ENCODE measurements around the gene PLAAT5.
"Not testable (repeated sequence)": the region's sequence is repeated elsewhere in the genome, so short reads cannot be mapped to it uniquely, and the experiment has no call there.

Gene PLAAT5, protein sequence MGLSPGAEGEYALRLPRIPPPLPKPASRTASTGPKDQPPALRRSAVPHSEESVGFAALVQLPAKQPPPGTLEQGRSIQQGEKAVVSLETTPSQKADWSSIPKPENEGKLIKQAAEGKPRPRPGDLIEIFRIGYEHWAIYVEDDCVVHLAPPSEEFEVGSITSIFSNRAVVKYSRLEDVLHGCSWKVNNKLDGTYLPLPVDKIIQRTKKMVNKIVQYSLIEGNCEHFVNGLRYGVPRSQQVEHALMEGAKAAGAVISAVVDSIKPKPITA

DNA sequence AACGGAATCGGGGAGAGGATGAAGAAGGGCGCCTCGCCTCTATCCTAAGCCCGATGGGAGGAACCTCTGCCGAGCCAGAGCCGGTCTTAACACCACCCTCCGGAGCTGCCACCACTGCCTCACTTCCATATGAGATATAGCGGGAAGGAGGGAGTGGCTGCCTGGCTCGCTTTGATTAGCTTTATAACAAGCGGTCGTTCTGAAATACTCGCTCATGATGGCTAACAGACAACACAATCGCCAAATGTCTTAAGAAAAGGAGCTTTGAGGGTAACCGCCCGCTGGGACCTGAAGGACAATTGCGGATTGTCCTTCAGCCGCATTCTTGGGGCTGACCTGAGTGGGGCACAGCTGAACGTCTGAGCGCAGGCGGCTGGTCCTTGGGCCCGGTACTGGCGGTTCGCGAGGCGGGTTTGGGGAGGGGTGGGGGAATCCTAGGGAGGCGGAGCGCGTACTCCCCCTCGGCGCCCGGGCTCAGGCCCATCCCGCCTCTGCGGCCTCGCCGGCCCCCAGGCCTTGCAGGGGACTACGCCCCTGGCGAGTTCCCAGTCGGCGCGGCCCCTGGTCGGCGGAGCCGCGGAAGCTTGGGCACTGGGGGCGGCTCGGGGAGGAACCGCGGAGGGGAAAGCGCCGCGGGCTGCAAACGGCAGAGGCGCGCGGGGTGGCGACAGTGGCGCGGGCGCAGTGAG, at the start of gene PLAAT5:
PLAAT5 (minus strand) TSS at position 617 of the 689 bp plus-strand sequence; CDS start at position 484, 133 bp downstream.
- no peak for DNase-seq (ENCODE audit: low spot score)

DNA sequence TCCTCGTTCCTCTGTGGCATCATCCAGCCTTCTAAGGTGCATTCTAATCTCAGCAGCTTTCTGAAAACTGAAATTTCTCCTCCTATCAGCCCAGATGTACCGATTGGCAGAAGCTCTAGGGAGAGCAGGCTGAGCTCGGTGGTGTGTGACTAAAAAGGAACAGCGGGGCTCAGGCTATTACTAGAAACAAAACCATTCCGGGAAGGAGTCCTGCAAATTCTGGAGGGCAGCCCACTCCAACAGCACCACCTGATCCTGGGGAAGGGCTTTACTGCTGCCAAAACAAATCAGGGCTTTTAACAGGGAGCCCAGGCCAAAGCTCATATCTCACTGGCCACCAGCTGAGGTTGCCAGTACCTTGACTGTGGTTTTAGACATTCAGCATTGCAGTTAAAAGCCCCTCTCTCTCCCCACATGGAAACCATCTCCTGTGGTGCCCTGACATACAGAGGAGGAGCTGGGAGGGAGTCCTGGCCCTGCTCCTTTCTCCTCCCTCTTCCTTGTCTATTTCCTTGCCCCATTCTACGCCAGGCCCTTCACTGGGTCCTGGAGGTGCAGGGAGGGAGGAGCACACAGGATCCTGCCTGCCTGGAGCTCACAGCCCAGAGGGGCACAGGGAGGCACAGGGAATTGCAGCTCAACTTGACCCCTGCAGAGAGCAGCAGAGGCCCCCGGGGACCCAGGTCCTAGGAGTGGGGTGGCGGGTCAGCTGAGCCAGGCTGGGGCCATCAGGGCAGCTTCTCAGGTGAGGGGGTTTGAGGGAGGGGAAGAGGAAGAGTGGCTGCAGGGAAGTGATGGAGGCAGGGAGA, 46.5 kb upstream of the PLAAT5 start:
- DNase-seq (ENCODE audit: low spot score) = no peak

DNA sequence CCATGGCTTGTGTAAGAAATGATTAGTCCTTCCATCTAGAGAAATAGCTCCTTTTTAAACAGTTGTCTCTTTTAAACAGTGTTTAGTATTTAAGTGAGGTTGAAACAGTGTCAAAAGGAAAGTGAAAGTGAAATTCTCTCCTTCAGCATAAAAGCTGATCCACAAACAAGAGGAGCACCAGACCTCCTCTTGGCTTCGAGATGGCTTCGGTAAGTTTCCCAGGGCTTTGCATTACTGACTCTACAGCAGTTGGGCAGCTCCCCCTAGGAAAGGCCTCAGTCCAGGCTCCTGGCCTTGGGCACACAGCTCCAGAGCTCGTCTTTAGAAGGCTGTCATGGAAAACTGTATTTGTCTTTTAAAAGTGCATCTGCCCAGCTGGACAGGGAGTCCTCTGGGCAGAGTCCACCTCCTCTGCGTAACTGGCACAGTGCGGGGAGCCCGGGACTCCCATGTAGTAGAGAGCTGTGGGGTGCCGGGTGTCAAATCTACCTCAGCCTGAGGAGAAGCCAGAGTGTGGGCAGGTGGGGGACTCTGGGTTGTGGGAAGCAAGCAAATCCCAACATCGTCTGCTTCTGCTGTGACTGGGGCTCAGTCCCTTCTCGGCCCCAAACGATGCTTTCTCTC, 45.8 kb upstream of the PLAAT5 start, which contains the start of gene PLAAT4:
PLAAT4 (plus strand) TSS at position 140 of the 624 bp plus-strand sequence; CDS start at position 201, 61 bp downstream.
- no peak for DNase-seq (ENCODE audit: low spot score)

DNA sequence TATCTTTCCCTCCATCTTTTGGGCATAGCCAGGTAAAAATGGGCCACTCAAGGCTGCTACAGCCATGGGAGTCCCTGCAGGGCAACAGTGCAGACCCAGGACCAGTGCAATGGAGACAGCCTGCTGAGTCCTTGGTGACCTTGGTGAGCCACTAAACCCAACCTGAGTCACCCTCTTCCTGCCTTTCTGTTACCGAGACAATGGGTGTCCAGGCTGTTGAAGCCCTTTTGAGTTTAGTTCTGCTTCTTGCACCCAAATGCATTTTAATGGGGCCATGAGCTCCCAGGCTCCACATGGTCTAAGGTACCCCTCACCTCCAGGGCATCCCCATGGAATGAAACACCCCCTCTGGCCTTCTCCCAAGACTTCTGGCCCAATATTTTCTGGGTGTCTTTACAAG, 44.8 kb upstream of the PLAAT5 start:
- no peak for DNase-seq (ENCODE audit: low spot score)

DNA sequence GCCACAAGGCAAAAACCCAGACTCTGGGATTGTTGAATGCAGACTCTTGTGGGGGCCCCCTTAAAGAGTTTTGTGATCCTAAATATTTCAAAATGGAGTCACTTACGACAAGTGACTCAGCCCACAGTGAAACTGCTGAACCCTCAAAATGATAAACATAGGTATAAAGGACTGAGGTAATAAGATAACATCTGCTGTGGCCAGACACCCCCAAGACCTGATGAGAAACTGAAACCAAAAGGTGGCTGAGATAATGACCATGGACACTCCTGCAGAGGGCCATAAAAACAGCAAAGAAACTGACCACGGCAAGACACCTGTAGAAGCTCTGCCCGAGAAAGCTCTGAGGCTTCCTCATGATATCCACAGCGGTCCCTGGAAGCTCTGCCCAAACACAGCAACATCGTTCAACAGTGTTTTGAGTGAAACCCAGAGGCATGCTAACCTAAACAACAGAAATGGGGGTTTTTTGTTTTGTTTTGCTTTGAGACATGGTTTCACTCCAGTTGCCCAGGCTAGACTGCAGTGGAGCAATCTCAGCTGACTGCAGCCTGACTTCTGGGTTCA, 44.0 kb upstream of the PLAAT5 start:
- DNase-seq (ENCODE audit: low spot score) = no peak

DNA sequence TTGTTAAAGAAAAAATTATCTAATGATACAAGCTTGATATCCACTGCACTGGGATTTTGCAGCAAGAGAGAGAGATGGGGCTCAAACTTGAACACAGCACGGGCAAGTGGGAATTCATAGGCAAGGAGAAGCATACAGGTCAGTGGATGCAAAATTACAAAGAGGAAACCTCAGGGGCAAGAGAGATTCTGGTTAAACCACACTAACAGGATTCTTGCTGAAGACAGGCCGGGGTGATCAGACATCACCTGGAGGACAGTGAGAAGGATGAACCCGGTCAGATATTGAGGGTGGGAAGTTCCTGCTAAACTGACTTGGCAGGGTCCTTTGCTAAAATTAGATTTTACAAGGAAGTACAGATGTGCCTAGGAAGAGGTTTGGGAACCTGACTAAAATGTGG, 43.1 kb upstream of the PLAAT5 start:
- no peak for DNase-seq (ENCODE audit: low spot score)

DNA sequence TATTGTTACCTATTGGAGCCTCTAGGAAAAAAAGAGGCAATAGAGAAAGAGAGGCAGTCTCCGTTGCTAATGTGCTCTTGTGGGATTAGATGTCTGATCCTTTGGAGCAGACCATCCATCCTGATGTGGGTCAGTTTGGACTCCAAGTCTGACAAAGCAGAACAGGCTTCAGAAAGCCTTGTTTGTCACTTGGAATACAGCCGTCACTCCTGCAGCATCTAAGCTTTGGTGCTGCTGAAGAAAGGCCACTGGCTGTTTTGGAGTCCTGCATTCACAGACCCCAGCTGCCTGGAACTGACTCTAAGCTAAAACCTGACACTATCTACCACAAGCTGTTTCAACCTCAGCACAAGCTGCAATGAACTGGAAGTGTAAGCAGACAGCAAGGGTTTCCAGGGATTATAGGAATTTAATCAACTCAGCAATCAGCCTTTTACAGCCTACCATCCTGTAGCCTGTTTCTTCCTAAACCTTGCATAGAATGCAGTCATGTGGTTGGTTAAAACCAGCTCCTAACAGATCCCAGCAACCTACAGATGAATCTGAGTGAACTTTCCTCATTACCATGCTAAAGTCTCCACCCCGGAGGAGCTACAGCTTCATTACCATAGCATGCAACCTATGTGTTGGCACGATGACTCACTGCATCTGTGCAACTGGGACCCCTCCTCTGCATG, 42.0 kb upstream of the PLAAT5 start:
- DNase-seq (ENCODE audit: low spot score) = no peak

DNA sequence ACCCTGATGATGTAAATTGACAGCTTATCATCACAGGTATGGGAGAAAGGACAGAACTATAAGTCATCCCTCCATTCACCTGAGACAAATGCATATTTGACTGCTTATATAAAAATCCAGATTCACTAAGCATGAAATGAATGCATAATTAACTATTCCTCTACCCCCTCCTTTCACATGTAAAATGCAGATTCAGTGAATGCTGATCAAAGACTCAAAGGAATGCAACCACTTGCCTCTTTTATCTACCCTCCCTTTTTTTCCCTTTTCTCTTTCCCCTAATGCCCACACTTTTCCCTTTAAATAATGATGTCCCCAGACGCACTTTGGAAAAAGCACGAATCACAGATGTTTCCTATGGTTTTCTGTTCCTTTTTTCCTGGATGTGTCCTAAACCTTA, 41.1 kb upstream of the PLAAT5 start:
- no peak for DNase-seq (ENCODE audit: low spot score)

DNA sequence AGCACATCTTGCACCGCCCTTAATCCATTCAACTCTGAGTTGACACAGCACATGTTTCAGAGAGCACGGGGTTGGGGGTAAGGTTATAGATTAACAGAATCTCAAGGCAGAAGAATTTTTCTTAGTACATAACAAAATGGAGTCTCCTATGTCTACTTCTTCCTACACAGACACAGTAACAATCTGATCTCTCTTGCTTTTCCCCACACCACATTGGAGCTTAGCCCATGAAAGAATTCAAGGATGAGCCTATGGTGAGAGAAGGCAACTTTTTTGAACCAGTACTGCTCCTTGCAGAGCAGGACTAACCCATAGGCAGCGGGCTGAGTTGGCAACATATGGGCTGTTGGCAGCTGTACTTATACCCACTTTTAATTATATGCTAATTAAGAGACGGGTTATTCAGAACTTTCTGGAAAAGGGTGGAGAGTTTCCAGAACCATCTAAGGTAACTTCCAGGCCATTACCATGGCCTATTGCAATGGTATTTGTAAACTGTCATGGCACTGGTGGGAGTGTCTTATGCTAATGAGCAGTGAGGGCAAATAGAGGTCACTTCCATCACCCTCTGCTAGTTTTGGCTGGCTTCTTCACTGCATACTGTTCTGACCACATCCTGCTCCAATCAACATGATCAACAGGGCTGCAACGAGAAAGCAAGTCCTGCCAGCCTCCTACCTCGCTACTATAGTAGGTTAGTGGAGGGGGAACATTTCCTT, 40.3 kb upstream of the PLAAT5 start:
- not testable (repeated sequence) for DNase-seq (ENCODE audit: low spot score)

DNA sequence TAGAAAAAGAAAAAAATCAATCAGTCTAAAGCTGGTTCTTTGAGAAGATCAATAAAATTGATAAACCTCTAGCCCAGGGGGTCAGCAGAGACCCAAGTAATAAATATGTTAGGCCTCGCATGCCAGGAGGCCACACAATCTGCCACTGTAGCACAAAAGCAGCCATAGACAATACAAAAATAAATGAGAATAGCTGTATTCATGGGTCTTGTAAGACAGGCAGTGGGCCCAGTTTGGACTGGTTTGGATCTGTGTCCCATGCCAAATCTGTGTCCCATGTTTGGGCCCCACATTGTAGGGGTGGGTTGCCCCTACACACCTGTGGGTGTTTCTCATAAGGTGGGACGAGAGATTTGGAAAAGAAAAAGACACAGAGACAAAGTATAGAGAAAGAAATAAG, 39.1 kb upstream of the PLAAT5 start:
- DNase-seq (ENCODE audit: low spot score) = no peak

DNA sequence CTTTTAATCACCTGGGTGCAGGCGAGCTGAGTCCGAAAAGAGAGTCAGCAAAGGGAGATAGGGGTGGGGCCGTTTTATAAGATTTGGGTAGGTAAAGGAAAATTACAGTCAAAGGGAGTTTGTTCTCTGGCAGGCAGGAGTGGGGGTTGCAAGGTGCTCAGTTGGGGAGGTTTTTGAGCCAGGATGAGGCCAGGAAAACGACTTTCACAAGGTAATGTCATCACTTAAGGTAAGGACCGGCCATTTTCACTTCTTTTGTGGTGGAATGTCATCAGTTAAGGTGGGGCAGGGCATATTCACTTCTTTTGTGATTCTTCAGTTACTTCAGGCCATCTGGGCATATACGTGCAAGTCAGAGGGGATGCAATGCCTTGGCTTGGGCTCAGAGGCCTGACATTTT, 38.4 kb upstream of the PLAAT5 start:
- DNase-seq (ENCODE audit: low spot score) = not testable (repeated sequence)

DNA sequence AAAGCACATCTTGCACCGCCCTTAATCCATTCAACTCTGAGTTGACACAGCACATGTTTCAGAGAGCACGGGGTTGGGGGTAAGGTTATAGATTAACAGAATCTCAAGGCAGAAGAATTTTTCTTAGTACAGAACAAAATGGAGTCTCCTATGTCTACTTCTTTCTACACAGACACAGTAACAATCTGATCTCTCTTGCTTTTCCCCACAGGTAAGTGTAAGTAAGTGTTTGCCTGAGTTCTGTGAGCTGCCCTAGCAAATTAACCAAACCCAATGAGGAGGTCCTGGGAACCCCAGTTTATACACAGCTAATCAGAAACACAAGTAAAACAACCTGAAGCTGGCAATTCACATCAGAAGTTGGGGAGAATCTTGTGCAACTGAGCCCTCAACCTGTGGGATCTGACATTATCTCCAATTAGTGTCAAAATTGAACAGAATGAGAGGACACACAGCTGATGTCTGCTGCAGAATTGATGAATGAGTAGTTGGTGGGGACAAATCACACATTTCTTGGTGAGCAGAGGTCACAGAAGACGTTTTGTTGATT, 37.8 kb upstream of the PLAAT5 start:
- DNase-seq (ENCODE audit: low spot score) = not testable (repeated sequence)

DNA sequence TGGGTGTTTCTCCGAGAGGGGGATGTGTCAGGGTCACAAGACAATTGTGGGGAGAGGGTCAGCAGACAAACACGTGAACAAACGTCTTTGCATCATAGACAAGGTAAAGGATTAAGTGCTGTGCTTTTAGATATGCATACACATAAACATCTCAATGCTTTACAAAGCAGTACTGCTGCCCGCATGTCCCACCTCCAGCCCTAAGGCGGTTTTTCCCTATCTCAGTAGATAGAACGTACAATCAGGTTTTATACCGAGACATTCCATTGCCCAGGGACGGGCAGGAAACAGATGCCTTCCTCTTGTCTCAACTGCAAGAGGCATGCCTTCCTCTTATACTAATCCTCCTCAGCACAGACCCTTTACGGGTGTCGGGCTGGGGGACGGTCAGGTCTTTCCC, 37.2 kb upstream of the PLAAT5 start:
- not testable (repeated sequence) for DNase-seq (ENCODE audit: low spot score)

DNA sequence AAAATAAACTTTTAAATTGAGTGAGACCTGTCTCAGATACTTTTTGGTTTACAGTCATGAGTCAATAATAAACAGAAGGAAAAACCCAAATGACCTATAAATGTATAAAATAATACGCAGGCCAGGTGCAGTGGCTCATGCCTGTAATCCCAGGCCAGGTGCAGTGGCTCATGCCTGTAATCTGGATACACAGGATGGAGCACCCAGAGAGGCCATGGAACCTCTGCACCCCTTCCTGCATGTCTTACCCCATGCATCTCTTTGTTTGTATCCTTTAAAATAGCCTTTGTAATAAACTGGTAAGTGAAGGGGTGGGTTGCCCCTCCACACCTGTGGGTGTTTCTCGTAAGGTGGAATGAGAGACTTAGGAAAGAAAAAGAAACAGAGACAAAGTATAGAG, 36.7 kb upstream of the PLAAT5 start:
- DNase-seq (ENCODE audit: low spot score) = no peak

DNA sequence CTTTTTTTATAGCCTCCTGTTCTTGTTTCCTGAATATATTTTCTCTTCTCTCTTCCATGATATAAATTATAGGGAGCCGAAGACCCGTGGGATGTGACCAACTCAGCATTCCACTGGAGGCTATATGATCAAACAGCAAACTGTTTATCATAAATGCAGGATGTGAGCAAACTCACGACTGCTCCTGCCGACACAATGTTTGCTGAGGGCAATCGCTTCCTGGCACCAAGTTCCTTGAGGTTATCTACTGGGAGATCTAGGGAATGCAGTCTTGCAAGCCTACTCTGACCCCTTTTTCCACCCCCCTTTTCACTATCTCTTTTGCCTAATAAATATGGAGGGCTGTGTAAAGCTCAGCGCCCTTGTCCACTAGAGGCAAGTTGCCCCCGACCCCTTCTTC, 32.2 kb upstream of the PLAAT5 start:
- no peak for DNase-seq (ENCODE audit: low spot score)

DNA sequence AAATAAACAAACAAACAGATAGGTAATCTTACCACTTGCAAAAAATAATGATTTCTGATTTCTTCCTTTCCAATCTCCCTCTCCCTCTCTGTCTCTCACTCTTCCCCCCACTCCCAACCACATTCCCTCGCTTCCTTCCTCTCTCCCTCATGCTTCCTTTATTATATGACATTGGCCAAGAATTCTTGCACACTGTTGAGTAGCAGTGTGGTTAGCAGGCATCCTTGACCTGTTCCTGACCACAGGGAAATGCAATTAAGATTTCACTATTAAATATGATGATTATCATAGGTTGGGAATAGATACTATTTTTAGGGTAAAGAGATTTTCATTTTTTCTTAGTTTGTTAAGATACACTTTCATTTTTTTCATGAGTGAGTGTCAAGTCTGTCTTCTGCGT, 30.9 kb upstream of the PLAAT5 start:
- no peak for DNase-seq (ENCODE audit: low spot score)

DNA sequence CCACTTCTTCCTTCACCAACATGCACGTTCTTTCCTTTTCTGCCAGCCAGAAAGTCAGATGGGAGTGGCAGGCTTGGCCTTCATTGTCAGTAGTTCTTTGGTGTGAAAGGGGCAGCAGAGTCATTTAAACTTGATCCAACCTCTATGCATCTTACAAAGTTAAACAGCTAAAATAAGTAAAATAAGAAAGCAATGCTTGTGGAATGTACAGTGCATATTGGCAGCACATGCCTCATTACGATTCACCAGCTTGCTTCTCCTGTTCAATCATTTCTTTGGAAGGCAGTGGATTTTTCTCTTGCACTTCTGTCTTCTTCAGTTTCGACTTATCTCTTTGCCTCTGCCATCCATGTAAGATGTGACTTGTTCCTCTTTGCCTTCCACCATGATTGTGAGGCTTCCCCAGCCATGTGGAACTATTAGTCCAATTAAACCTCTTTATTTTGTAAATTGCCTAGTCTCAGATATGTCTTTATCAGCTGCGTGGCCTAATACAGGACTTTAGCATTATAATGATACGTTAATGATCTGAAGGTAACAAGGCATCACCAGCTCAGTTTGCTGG, 29.7 kb upstream of the PLAAT5 start:
- DNase-seq (ENCODE audit: low spot score) = no peak

DNA sequence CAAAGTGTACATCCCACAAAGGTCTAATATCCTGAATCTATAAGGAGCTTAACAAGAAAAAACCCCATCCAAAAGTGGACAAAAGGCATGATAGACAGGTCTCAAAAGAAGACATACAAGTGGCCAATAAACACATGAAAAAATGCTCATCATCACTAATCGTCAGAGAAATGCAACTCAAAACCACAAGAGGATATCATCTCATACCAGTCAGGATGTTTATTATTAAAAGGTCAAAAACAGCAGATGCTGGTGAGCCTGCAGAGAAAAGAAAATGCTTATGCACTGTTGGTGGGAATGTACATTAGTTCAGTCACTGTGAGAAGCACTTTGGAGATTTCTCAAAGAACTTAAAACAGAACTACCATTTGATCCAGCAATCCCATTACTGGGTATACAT, 27.6 kb upstream of the PLAAT5 start:
- no peak for DNase-seq (ENCODE audit: low spot score)

DNA sequence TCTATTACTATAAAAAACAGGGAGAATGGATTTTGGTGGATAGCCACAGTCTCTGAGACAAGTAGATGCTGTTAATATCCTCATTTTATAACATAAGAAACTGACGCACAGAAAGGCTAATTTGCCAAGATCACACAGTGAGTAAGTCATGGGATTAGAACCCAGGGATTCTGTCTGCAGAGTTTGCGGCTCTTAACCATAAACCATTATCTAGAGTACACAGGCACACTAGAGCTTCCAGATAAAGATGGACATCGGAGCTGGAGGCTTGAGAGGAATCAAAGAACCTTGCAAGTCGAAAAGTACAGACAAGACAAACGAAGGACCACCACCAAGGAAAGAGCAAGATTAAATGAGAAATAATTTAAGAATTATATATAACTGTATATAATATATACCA, 26.2 kb upstream of the PLAAT5 start:
- DNase-seq (ENCODE audit: low spot score) = no peak

DNA sequence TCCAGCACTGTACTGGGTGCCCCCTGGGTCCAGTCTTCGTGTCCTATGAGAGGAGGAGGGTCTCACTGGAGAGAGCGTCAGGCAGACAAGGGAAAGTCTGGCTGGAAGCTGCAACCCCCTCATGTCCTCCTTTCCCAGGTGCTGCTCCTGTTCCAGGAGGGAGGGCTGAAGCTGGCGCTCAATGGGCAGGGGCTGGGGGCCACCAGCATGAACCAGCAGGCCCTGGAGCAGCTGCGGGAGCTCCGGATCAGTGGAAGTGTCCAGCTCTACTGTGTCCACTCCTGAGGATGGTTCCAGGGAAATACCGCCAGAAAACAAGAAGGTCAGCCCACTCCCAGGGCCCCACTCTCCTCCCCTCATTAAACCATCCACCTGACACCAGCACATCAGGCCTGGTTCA, 25.1 kb upstream of the PLAAT5 start:
- no peak for DNase-seq (ENCODE audit: low spot score)
